Mucosa of rectum (tissue), 2 donors: ENCODE measurements around the gene HMG20B.

Experiments used
- H3K27ac ChIP-seq, 2 donors: one replicate each; pipeline ENCODE4 v1.7.0; 2013; ENCODE audit warnings: inconsistent platforms in 2 of 2, low read depth in 2 of 2, low read length in 2 of 2
- H3K27me3 ChIP-seq, 2 donors: one replicate each; pipeline ENCODE4 v1.7.0; 2013; ENCODE audit warnings: low read length in 2 of 2; ENCODE audit not compliant: control insufficient read depth in 2 of 2, insufficient read depth in 2 of 2
- H3K36me3 ChIP-seq, 2 donors: one replicate each; pipeline ENCODE4 v1.7.0; 2013; ENCODE audit warnings: low read length in 2 of 2; ENCODE audit not compliant: control insufficient read depth in 2 of 2, insufficient read depth in 2 of 2
- H3K4me1 ChIP-seq, 2 donors: one replicate each; pipeline ENCODE4 v1.7.0; 2013; ENCODE audit warnings: low read length in 2 of 2, mild to moderate bottlenecking in 1 of 2; ENCODE audit not compliant: control insufficient read depth in 2 of 2, insufficient read depth in 2 of 2
- H3K4me3 ChIP-seq, 2 donors: one replicate each; pipeline ENCODE4 v1.7.0; 2013; ENCODE audit warnings: low read length in 2 of 2
- H3K9ac ChIP-seq, 2 donors: one replicate each; pipeline ENCODE4 v1.7.0; 2013; ENCODE audit warnings: low read length in 2 of 2, low read depth in 1 of 2, mild to moderate bottlenecking in 1 of 2
- H3K9me3 ChIP-seq, 2 donors: one replicate each; pipeline ENCODE4 v1.7.0; 2013; ENCODE audit warnings: low read length in 2 of 2; ENCODE audit not compliant: control insufficient read depth in 2 of 2
- donor health status: healthy.
- donor health status: Normal muscosa, but diverticular disease.

The HMG20B gene

GRCh38 chr19:3546119-3546518 lies 26.6 kb upstream of the HMG20B start:
- H3K9me3 ChIP-seq = no peaks in the 10 kb centered on the region
- no peaks in the 10 kb centered on the region for H3K27me3 ChIP-seq
- H3K4me3 ChIP-seq = no peak overlapping the region
- H3K4me1 ChIP-seq = no peaks in the 10 kb centered on the region
- no peak overlapping the region for H3K9ac ChIP-seq
- H3K36me3 ChIP-seq = peaks cover 0 to 9% of the 10 kb centered on the region in 2 donors
- H3K27ac ChIP-seq = no peak overlapping the region

GRCh38 chr19:3547301-3547731 lies 25.4 kb upstream of the HMG20B start:
- peaks cover 0 to 9% of the 10 kb centered on the region in 2 donors for H3K36me3 ChIP-seq
- no peak overlapping the region for H3K9ac ChIP-seq
- H3K27me3 ChIP-seq = no peaks in the 10 kb centered on the region
- H3K9me3 ChIP-seq = no peaks in the 10 kb centered on the region
- no peak overlapping the region for H3K4me3 ChIP-seq
- no peaks in the 10 kb centered on the region for H3K4me1 ChIP-seq
- H3K27ac ChIP-seq = no peak overlapping the region

GRCh38 chr19:3547767-3548282 lies 24.9 kb upstream of the HMG20B start:
- Histone ChIP-seq H3K4me3 (no peak overlapping the region), H3K27ac (no peak overlapping the region), H3K36me3 (peaks cover 0 to 9% of the 10 kb centered on the region in 2 donors), H3K4me1 (no peaks in the 10 kb centered on the region), H3K27me3 (no peaks in the 10 kb centered on the region), H3K9me3 (no peaks in the 10 kb centered on the region), H3K9ac (no peak overlapping the region)

- Histone ChIP-seq H3K9ac (no peak overlapping the region), H3K27ac (no peak overlapping the region), H3K27me3 (no peaks in the 10 kb centered on the region), H3K4me1 (no peaks in the 10 kb centered on the region), H3K36me3 (peaks cover 0 to 9% of the 10 kb centered on the region in 2 donors), H3K9me3 (no peaks in the 10 kb centered on the region), H3K4me3 (no peak overlapping the region)
These were observed 24.1 kb upstream of the HMG20B start for GRCh38 chr19:3548606-3549005.

GRCh38 chr19:3549816-3550215 lies 22.9 kb upstream of the HMG20B start:
- H3K27me3 ChIP-seq = no peaks in the 10 kb centered on the region
- H3K4me3 ChIP-seq = no peak overlapping the region
- peaks cover 0 to 9% of the 10 kb centered on the region in 2 donors for H3K36me3 ChIP-seq
- no peak overlapping the region for H3K27ac ChIP-seq
- H3K9ac ChIP-seq = no peak overlapping the region
- no peaks in the 10 kb centered on the region for H3K9me3 ChIP-seq
- peaks cover 0 to 4% of the 10 kb centered on the region in 2 donors for H3K4me1 ChIP-seq

- no peaks in the 10 kb centered on the region for H3K9me3 ChIP-seq
- H3K36me3 ChIP-seq = peaks cover 0 to 5% of the 10 kb centered on the region in 2 donors
- H3K9ac ChIP-seq = no peak overlapping the region
- no peak overlapping the region for H3K27ac ChIP-seq
- H3K27me3 ChIP-seq = no peaks in the 10 kb centered on the region
- H3K4me1 ChIP-seq = peaks cover 3 to 4% of the 10 kb centered on the region in 2 donors
- H3K4me3 ChIP-seq = no peak overlapping the region
These were observed 21.6 kb upstream of the HMG20B start for GRCh38 chr19:3550947-3551791.

- Histone ChIP-seq H3K9ac (no peak overlapping the region), H3K36me3 (peaks cover 0 to 5% of the 10 kb centered on the region in 2 donors), H3K27ac (no peak overlapping the region), H3K27me3 (no peaks in the 10 kb centered on the region), H3K9me3 (no peaks in the 10 kb centered on the region), H3K4me3 (no peak overlapping the region), H3K4me1 (peaks cover 9% of the 10 kb centered on the region in 2 donors)
These were observed 21.0 kb upstream of the HMG20B start for GRCh38 chr19:3551792-3552095.

GRCh38 chr19:3554254-3555083 lies 18.3 kb upstream of the HMG20B start:
- Histone ChIP-seq H3K4me3 (peak overlapping the region; percentile 23 to 37), H3K4me1 (peaks cover 12 to 13% of the 10 kb centered on the region in 2 donors), H3K9me3 (no peaks in the 10 kb centered on the region), H3K27me3 (no peaks in the 10 kb centered on the region), H3K36me3 (peaks cover 0 to 3% of the 10 kb centered on the region in 2 donors), H3K27ac (peak overlapping the region; percentile 51 to 65), H3K9ac (no peak overlapping the region)

GRCh38 chr19:3555653-3556422 lies 16.9 kb upstream of the HMG20B start:
- Histone ChIP-seq H3K36me3 (peaks cover 0 to under 1% of the 10 kb centered on the region in 2 donors), H3K4me3 (peak overlapping the region; percentile 81 to 82), H3K27me3 (no peaks in the 10 kb centered on the region), H3K4me1 (peaks cover 12 to 13% of the 10 kb centered on the region in 2 donors), H3K27ac (no peak overlapping the region), H3K9me3 (no peaks in the 10 kb centered on the region), H3K9ac (peak overlapping the region in 1 of 2 donors; percentile 83)
